Activated CD8-positive, alpha-beta memory T cell treated with anti-CD3 and anti-CD28 coated beads for 36 hours (primary cell): ENCODE data around the gene ADAMTSL1. TPM values are rescaled to one million over a fixed set of nuclear protein-coding genes. Genes with fewer than 3 reads are reported as not detected.

Experiments used
- CTCF ChIA-PET: fragments of 350-600 bp; sonication (Branson Sonifier 250); formaldehyde crosslinking; loops from one replicate; lab custom pipeline; 2021; ENCODE audit warnings: antibody characterized with exemption; lab: Charles Lee
- POLR2A ChIA-PET: fragments of 350-600 bp; sonication (Branson Sonifier 250); formaldehyde crosslinking; loops from one replicate; lab custom pipeline; 2021; ENCODE audit warnings: antibody characterized with exemption; lab: Charles Lee
- total RNA-seq, 2 experiments: library from RNA; stranded (reverse); gene quantifications; one replicate each; pipeline ENCODE4 v1.2.3, GENCODE V29; 2021

Gene ADAMTSL1
- total RNA-seq, 2 experiments from 2014 or later = not detected

GRCh38 chr9:18682907-18683306, 209.0 kb downstream of the ADAMTSL1 start:
- ChIA-PET POLR2A (no interaction called here), CTCF (no interaction called here)

DNA sequence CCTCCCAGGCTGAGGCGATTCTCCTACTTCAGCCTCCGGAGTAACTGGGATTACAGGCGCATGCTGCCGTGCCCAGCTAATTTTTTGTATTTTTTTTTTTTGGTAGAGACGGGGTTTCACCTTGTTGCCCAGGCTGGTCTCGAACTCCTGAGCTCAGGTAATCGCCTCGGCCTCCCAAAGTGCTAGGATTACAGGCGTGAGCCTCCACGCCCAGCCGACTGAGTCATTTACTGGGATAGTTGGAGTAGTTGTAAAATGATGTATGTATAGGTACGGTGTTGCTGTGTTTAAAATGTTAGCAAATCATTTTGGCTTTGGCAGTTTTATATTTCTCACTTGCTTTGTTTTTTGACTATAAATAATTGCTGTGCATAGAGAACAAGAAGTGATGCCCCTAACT, 209.4 kb downstream of the ADAMTSL1 start:
- ChIA-PET CTCF (no interaction called here), POLR2A (no interaction called here)

- ChIA-PET CTCF (no interaction called here), POLR2A (no interaction called here)
Measured at GRCh38 chr9:18683851-18684250, 209.9 kb downstream of the ADAMTSL1 start.

- ChIA-PET POLR2A (no interaction called here), CTCF (no interaction called here)
Measured at GRCh38 chr9:18684593-18685317, 210.8 kb downstream of the ADAMTSL1 start.

DNA sequence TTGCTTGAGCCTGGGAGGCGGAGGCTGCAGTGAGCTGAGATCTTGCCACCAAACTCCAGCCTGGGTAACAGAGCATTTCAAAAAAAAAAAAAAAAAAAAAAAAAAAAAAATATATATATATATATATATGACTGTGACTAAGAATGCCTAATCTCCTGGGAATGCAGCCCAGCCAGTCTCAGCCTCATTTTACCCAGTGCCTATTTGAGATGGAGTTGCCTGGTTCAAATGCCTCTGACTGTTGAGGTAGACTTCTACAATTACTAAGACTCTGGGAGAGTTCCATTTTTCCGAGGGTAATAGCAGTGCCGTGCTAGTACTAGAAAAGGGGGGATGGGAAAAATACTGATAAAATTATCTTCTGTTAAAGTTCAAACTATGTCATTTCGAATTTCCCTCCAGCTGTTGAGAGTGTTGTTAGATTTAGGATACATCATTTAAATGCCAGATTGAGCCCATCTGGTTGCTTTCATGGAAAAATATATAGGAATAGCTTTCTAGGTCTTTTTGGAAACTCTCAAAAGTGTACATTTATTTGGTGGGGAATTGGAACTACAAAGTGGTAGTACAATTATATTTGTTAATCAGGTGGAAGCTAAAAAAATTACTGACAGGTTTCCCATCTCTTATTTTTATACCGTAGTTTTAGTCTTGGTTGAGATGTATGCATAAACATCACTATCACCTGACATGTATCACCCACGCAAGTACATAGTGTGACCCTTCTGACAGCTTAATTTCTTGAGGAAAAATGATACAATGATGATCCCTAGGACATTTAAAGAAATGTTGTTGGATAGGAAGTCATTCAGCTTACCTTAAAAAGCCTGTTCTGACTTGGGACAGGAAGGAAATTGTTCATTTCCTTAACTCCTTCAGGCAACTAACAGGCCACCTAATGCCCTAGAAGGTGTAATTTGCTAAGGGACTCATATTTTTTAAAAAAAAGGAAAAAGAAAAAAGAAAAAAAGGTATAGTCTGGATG, 214.9 kb downstream of the ADAMTSL1 start:
- CTCF ChIA-PET = no interaction called here
- POLR2A ChIA-PET = no interaction called here

DNA sequence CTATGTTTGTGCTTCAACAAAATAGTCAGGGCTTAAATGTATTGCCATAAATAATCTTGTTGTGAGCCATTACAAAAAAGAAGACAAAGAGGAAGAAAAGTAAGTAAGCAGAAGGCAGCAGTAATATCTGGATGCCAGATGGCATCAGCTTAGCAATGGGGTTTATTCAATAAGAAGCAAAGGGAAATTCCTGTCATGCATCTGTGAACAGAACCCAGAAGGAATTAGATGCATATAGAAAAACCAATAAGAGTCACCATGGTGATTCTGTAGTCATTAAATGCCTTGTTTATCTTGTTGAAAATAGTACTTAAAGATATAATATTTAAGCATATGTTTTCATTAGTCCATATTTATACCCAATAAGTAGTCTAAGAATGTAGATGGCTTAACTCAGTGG, 216.0 kb downstream of the ADAMTSL1 start:
- POLR2A ChIA-PET = no interaction called here
- CTCF ChIA-PET = no interaction called here

- CTCF ChIA-PET = no interaction called here
Measured at GRCh38 chr9:18692268-18692667, 218.3 kb downstream of the ADAMTSL1 start.

DNA sequence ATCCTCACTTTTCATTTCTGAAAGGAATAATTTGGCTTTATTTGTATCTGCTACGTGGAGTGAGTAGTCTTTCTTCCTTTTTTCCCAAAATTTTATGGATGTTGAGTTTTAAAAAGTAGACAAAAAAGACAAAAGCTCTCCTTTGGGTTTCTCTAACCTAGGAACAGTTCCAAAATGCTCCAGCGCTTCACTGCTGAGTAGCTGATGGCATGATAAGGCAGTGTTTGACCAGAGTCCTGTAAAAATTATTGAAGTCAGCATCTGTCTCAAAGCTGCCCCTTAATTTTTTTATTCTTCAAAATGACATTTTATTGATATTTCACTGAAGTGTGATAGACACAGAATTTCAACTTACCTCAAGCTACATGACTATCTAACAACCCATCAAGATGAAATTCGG, 219.0 kb downstream of the ADAMTSL1 start:
- POLR2A ChIA-PET = no interaction called here
- CTCF ChIA-PET = no interaction called here

More at GRCh38 chr9:18692268-18692667, 218.3 kb downstream of the ADAMTSL1 start:
- POLR2A ChIA-PET = no interaction called here

- ChIA-PET CTCF (no interaction called here), POLR2A (no interaction called here)
Measured at GRCh38 chr9:18694959-18695668, 221.2 kb downstream of the ADAMTSL1 start.

- CTCF ChIA-PET = no interaction called here
- POLR2A ChIA-PET = no interaction called here
Measured at GRCh38 chr9:18698992-18699391, 225.0 kb downstream of the ADAMTSL1 start.

DNA sequence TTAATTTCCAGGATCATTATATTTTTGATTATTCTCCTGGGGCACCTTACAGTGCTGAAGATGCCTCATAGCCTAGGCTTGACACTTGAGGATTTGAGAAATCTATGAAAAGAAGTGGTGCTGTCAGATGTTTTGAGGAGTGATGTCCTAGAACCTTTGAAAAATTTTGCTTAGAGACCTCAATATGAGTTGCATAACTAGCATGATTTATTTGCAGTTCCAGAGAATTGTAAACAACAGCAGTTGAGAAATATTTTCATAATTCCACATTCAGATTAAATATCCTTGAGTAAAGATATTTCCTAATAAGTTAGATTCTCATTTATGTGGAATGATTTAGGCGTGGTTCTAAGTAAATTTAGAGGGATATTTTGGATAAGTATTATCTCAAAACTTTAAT, 225.8 kb downstream of the ADAMTSL1 start:
- POLR2A ChIA-PET = no interaction called here
- CTCF ChIA-PET = no interaction called here

- POLR2A ChIA-PET = no interaction called here
Measured at GRCh38 chr9:18700714-18701113, 226.8 kb downstream of the ADAMTSL1 start.

GRCh38 chr9:18703151-18703900, 229.4 kb downstream of the ADAMTSL1 start:
- CTCF ChIA-PET = no interaction called here
- POLR2A ChIA-PET = no interaction called here

More at GRCh38 chr9:18700714-18701113, 226.8 kb downstream of the ADAMTSL1 start:
- CTCF ChIA-PET = no interaction called here

- POLR2A ChIA-PET = no interaction called here
- CTCF ChIA-PET = no interaction called here
Measured at GRCh38 chr9:18703901-18704379, 230.0 kb downstream of the ADAMTSL1 start.

DNA sequence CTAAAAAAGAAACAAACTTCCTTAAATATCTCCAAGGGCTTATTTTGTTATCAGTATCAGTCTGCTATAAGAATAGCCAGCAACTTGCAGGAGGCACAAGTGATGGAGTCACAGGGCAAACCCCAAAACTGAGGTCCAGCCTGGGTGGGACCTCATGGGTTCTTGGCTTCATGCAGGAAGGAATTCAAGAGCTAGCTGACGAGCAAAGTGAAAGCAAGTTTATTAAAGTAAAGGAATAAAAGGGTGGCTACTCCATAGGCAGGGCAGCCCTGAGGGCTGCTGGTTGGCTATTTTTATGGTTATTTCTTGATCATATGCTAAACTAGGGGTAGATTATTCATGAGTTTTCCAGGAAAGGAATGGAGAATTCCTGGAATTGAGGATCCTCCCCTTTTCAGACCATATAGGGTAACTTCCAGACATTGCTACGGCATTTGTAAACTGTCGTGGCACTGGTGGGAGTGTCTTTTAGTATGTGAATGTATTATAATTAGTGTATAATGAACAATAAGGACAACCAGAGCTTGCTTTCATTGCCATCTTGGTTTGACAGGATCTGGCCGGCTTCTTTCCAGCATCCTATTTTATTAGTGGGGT, 231.9 kb downstream of the ADAMTSL1 start:
- CTCF ChIA-PET = no interaction called here
- POLR2A ChIA-PET = no interaction called here

- CTCF ChIA-PET = no interaction called here
- POLR2A ChIA-PET = no interaction called here
Measured at GRCh38 chr9:18706648-18707047, 232.7 kb downstream of the ADAMTSL1 start.

DNA sequence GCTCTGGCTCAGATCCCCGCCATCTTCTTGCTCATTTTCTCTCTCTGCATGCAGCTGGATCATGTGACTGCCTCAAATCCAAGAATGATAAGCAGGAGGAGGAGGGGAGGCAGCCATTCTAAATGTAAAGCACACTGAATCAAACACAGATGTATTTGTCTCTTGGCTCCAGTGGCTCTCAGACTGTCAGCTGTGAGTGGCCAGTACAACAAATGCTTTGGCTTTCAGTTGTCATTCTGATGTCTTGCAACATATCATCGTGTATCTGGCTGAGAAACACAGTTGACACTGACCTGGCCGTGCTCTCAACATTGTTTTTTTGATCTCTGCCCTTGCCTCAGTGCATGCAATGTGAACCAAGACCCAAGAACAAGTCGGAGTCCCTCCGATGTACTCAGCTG, 233.1 kb downstream of the ADAMTSL1 start:
- POLR2A ChIA-PET = no interaction called here
- CTCF ChIA-PET = no interaction called here

- CTCF ChIA-PET = no interaction called here
- POLR2A ChIA-PET = no interaction called here
Measured at GRCh38 chr9:18707489-18708205, 233.7 kb downstream of the ADAMTSL1 start.
